H9 (cell line): ENCODE results near the gene RFX8. TPM values are rescaled to one million over a fixed set of nuclear protein-coding genes. Genes with fewer than 3 reads are reported as not detected.
A peak's percentile ranks its signal among the peaks of the same experiment; 100 is the strongest.

Experiments used
- DNase-seq: peaks from one replicate; pipeline ENCODE4 v3.0.0-alpha.2; 2017
- H2AFZ ChIP-seq: one replicate; pipeline ENCODE4 v1.6.1; 2013; ENCODE audit warnings: mild to moderate bottlenecking, low read length, control low read depth, moderate library complexity
- H2AK5ac ChIP-seq: 2 replicates; pipeline ENCODE4 v1.6.1; 2013; ENCODE audit warnings: low read length, control low read depth, mixed read lengths; ENCODE audit not compliant: insufficient read length
- H2BK120ac ChIP-seq: one replicate; pipeline ENCODE4 v1.6.1; 2013; ENCODE audit warnings: low read depth, mild to moderate bottlenecking, low read length, control low read depth, inconsistent platforms; ENCODE audit not compliant: poor library complexity, severe bottlenecking
- H2BK12ac ChIP-seq: 2 replicates; pipeline ENCODE4 v1.6.1; 2013; ENCODE audit warnings: low read length, control low read depth, mixed read lengths, low read depth; ENCODE audit not compliant: insufficient read length
- H2BK15ac ChIP-seq: 2 replicates; pipeline ENCODE4 v1.6.1; 2013; ENCODE audit warnings: low read depth, low read length, control low read depth
- H2BK20ac ChIP-seq: one replicate; pipeline ENCODE4 v1.6.1; 2013; ENCODE audit warnings: low read depth, mild to moderate bottlenecking, low read length, control low read depth, inconsistent platforms; ENCODE audit not compliant: poor library complexity, severe bottlenecking
- H2BK5ac ChIP-seq: 2 replicates; pipeline ENCODE4 v1.6.1; 2013; ENCODE audit warnings: low read length, control low read depth, mixed read lengths; ENCODE audit not compliant: insufficient read length
- H3K14ac ChIP-seq: 2 replicates; pipeline ENCODE4 v1.6.1; 2013; ENCODE audit warnings: low read length, control low read depth; ENCODE audit not compliant: insufficient read depth
- H3K18ac ChIP-seq: 2 replicates; pipeline ENCODE4 v1.6.1; 2013; ENCODE audit warnings: low read depth, mild to moderate bottlenecking, mixed read lengths, low read length, control low read depth; ENCODE audit not compliant: insufficient read length
- H3K23ac ChIP-seq: 2 replicates; pipeline ENCODE4 v1.6.1; 2013; ENCODE audit warnings: low read length, control low read depth, mixed read lengths, low read depth; ENCODE audit not compliant: insufficient read length
- H3K23me2 ChIP-seq: 2 replicates; pipeline ENCODE4 v1.6.1; 2013; ENCODE audit warnings: low read depth, mild to moderate bottlenecking, mixed read lengths, low read length, control low read depth; ENCODE audit not compliant: insufficient read length, poor library complexity, severe bottlenecking
- H3K27ac ChIP-seq: 2 replicates; pipeline ENCODE4 v1.5.1; 2013; ENCODE audit warnings: low read length, control low read depth, mixed read lengths, low read depth; ENCODE audit not compliant: insufficient read length
- H3K27me3 ChIP-seq: 2 replicates; pipeline ENCODE4 v1.6.1; 2013; ENCODE audit warnings: low read length, control low read depth, inconsistent platforms; ENCODE audit not compliant: insufficient read depth
- H3K4ac ChIP-seq: 2 replicates; pipeline ENCODE4 v1.6.1; 2013; ENCODE audit warnings: low read depth, mild to moderate bottlenecking, control low read depth, inconsistent platforms, low read length, moderate library complexity
- H3K4me1 ChIP-seq: 2 replicates; pipeline ENCODE4 v1.6.1; 2013; ENCODE audit warnings: low read length, control low read depth, inconsistent platforms; ENCODE audit not compliant: insufficient read depth
- H3K4me2 ChIP-seq: 2 replicates; pipeline ENCODE4 v1.6.1; 2013; ENCODE audit warnings: low read length, control low read depth, mixed read lengths; ENCODE audit not compliant: insufficient read length, insufficient read depth
- H3K56ac ChIP-seq: 2 replicates; pipeline ENCODE4 v1.6.1; 2013; ENCODE audit warnings: low read depth, mild to moderate bottlenecking, mixed read lengths, low read length, control low read depth; ENCODE audit not compliant: insufficient read length
- H3K79me1 ChIP-seq: 2 replicates; pipeline ENCODE4 v1.6.1; 2013; ENCODE audit warnings: low read depth, mild to moderate bottlenecking, moderate library complexity, low read length, control low read depth, inconsistent platforms; ENCODE audit not compliant: insufficient read depth, poor library complexity, severe bottlenecking
- H3K79me2 ChIP-seq: 2 replicates; pipeline ENCODE4 v1.6.1; 2013; ENCODE audit warnings: low read length, control low read depth, inconsistent platforms; ENCODE audit not compliant: insufficient read depth
- H3K9ac ChIP-seq: 2 replicates; pipeline ENCODE4 v1.6.1; 2013; ENCODE audit warnings: low read length, control low read depth, mixed read lengths; ENCODE audit not compliant: insufficient read length; ENCODE audit errors: extremely low read depth
- H3K9me3 ChIP-seq: one replicate; pipeline ENCODE4 v1.6.1; 2013; ENCODE audit warnings: low read depth, low read length, inconsistent platforms; ENCODE audit not compliant: control insufficient read depth
- H3T11ph ChIP-seq: one replicate; pipeline ENCODE4 v1.6.1; 2013; ENCODE audit warnings: mild to moderate bottlenecking, low read length, control low read depth, inconsistent platforms
- H4K20me1 ChIP-seq: one replicate; pipeline ENCODE4 v1.6.1; 2013; ENCODE audit not compliant: control insufficient read depth, insufficient read length, insufficient read depth
- H4K5ac ChIP-seq: 2 replicates; pipeline ENCODE4 v1.6.1; 2013; ENCODE audit warnings: low read depth, mild to moderate bottlenecking, mixed read lengths, low read length, control low read depth; ENCODE audit not compliant: insufficient read length
- H4K8ac ChIP-seq: replicated peaks from 2 replicates; pipeline ENCODE4 v1.6.1; 2013; ENCODE audit warnings: low read length, control low read depth, mixed read lengths, low read depth; ENCODE audit not compliant: insufficient read length
- H4K91ac ChIP-seq: 2 replicates; pipeline ENCODE4 v1.6.1; 2013; ENCODE audit warnings: low read depth, mild to moderate bottlenecking, moderate library complexity, mixed read lengths, low read length, control low read depth; ENCODE audit not compliant: insufficient read length
- H3K27ac Mint-ChIP-seq, 3 experiments: 2 replicates in 2 of 3; 3 replicates in 1 of 3; pipeline ENCODE4 v1.8.0; 2020 to 2021; ENCODE audit warnings: mixed read lengths in 3 of 3, mild to moderate bottlenecking in 1 of 3, moderate library complexity in 1 of 3
- H3K27me3 Mint-ChIP-seq: 2 replicates; pipeline ENCODE4 v1.8.0; 2021; ENCODE audit warnings: low read depth, mild to moderate bottlenecking, moderate library complexity, mixed read lengths
- H3K36me3 Mint-ChIP-seq, 3 experiments: 2 replicates in 2 of 3; 3 replicates in 1 of 3; pipeline ENCODE4 v1.8.0; 2020 to 2021; ENCODE audit warnings: low read depth in 3 of 3, mixed read lengths in 3 of 3; ENCODE audit not compliant: insufficient read depth in 1 of 3
- H3K4me1 Mint-ChIP-seq, 2 experiments: 2 replicates each; pipeline ENCODE4 v1.8.0; 2020; ENCODE audit warnings: mixed read lengths in 2 of 2
- H3K4me3 Mint-ChIP-seq, 2 experiments: 2 replicates in 1 of 2; 3 replicates in 1 of 2; pipeline ENCODE4 v1.8.0; 2020 to 2021; ENCODE audit warnings: mild to moderate bottlenecking in 2 of 2, mixed read lengths in 2 of 2, moderate library complexity in 1 of 2
- H3K9me3 Mint-ChIP-seq, 2 experiments: 2 replicates in 1 of 2; 3 replicates in 1 of 2; pipeline ENCODE4 v1.8.0; 2020; ENCODE audit warnings: mild to moderate bottlenecking in 2 of 2, mixed read lengths in 2 of 2, moderate library complexity in 1 of 2
- CTCF ChIP-seq: fragments of 200-600 bp; sonication (generic); conservative IDR thresholded peaks from 3 replicates; pipeline ENCODE4 v1.8.0; 2021; ENCODE audit warnings: antibody characterized with exemption, mild to moderate bottlenecking
- WGBS: extraction: QIAGEN DNeasy Blood & Tissue Kit; methylation state at CpG from one replicate; pipeline ENCODE4 v1.1.7; 2013; ENCODE audit warnings: missing lambda C conversion rate, low lambda C conversion rate, mixed read lengths; ENCODE audit not compliant: insufficient read length; ENCODE audit errors: extremely low coverage; 5-methylcytosine and 5-hydroxymethylcytosine counted together
- total RNA-seq: library from RNA; stranded (reverse); gene quantifications from 2 replicates; pipeline ENCODE4 v1.2.1, GENCODE V29; 2021

Gene RFX8
- total RNA-seq, 1 experiment from 2014 or later = 0.22 TPM

GRCh38 chr2:101485856-101486255 is 10.9 kb upstream of the RFX8 start:
- no peaks in the 10 kb centered on the region for H3K23me2 ChIP-seq

More at GRCh38 chr2:101485856-101486255, 10.9 kb upstream of the RFX8 start:
- Mint-ChIP-seq H3K4me3 (no peak overlapping the region), H3K27me3 (no peaks in the 10 kb centered on the region; the same call in none of the 2 replicates), H3K4me1 (no peaks in the 10 kb centered on the region; a peak in 1 of 4 replicates), H3K36me3 (no peaks in the 10 kb centered on the region), H3K9me3 (no peaks in the 10 kb centered on the region; a peak in 1 of 5 replicates), H3K27ac (peak overlapping the region in 2 of 3 experiments; percentile 12 to 57; a peak in 2 of 7 replicates)
- H2BK5ac ChIP-seq = no peak overlapping the region
- H2AFZ ChIP-seq = no peak overlapping the region
- H3K4me2 ChIP-seq = no peak overlapping the region
- H3K56ac ChIP-seq = no peak overlapping the region
- H3T11ph ChIP-seq = no peak overlapping the region
- H3K4me1 ChIP-seq = no peaks in the 10 kb centered on the region; the same call in 1 of the 2 replicates
- no peaks in the 10 kb centered on the region for H3K9me3 ChIP-seq
- no peak overlapping the region for H2BK15ac ChIP-seq
- DNase-seq = no peak
- H4K8ac ChIP-seq = no peak overlapping the region
- H3K14ac ChIP-seq = no peak overlapping the region; the same call in 1 of the 2 replicates
- H4K20me1 ChIP-seq = no peaks in the 10 kb centered on the region
- WGBS = no CpG with 5 or more reads among the region's 4 CpGs
- H2AK5ac ChIP-seq = no peak overlapping the region
- no peak overlapping the region for H3K18ac ChIP-seq
- H2BK120ac ChIP-seq = no peak overlapping the region
- no peaks in the 10 kb centered on the region for H3K79me2 ChIP-seq
- no peak overlapping the region for H3K27ac ChIP-seq
- H3K9ac ChIP-seq = no peak overlapping the region
- H3K4ac ChIP-seq = no peak overlapping the region
- H4K5ac ChIP-seq = no peak overlapping the region
- no peak overlapping the region for H2BK20ac ChIP-seq
- no peaks in the 10 kb centered on the region for H3K79me1 ChIP-seq
- no peak overlapping the region for H2BK12ac ChIP-seq
- H4K91ac ChIP-seq = no peak overlapping the region
- no peak overlapping the region for H3K23ac ChIP-seq
- no peak for TF ChIP-seq CTCF
- no peaks in the 10 kb centered on the region for H3K27me3 ChIP-seq
